ENCODE data around the gene MCF2L2.
A peak's percentile ranks its signal among the peaks of the same experiment; 100 is the strongest.

MCF2L2 gene

DNA sequence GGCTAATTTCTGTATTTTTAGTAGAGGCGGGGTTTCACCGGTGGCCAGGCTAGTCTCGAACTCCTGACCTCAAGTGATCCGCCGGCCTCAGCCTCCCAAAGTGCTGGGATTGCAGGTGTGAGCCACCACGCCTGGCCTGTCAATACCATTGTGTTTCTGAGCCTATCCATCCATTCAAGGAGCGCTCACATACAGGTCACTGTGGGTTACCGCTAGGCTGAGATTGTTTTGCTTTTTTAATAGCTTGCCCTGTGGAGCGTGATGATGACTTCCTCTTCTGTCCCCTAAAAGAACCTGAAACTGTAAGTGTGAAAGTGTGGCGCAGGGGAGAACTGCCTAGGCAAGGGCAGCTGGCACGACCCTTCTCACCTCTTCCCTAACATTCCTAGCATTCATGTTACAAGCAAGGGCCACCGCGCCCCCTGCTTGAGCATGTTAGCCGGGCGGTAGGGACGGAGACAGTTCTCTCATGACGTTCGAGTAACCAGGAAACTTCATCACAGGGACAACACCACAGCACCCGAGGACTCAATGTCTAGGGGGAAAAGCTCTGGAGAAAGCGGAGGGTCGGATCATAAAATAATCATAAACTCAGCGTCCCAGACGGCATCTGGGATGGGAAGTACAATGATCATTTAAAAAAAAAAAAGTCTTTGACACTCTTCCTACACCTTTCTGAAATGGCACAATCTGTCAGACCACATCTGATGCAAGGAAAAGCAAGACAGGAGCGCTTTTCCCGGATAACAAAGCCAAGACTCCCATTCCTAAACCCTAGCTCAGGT lies 266.7 kb downstream of the MCF2L2 start:
- no peak for DNase-seq (ENCODE audit: low spot score)

DNA sequence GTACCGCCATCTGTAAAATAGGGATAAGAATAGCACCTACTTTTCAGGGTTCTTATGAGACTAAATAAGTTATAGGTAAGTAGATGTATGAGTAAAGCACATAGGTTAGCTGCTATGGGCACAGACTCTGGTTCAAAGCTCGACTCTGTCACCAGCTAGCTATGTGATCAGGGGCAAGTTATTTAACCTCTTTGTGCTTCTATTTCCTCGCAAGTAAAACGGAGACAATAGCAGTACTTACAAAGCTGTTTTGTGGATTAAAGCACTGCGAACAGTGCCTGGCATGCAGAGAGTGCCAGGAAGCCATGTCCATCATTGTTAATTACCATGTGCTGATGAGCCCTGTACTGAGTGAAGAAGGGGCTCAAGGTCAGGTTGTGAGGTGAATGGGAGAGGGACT lies 267.8 kb downstream of the MCF2L2 start:
- no peak for DNase-seq (ENCODE audit: low spot score)

DNA sequence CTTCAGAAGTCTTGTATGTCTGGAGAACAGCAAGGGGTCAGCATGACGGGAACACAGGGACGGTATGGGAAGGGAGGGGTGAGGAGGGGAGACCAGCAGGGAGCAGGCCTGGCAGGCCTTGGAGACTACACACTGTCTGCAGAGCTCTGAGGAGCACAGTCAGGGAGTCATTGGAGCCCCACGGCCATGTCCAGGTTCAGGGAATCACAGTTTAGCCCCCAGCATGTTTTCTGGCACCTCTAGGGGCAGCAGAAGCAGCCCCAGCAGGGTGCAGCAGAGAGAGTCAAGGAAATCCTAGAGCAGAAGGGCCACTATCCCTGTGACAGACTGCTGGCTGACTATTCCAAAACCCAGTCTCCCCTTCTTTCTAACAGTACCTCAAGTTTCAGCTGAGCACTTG lies 269.1 kb downstream of the MCF2L2 start:
- DNase-seq (ENCODE audit: low spot score) = peak; percentile 43

DNA sequence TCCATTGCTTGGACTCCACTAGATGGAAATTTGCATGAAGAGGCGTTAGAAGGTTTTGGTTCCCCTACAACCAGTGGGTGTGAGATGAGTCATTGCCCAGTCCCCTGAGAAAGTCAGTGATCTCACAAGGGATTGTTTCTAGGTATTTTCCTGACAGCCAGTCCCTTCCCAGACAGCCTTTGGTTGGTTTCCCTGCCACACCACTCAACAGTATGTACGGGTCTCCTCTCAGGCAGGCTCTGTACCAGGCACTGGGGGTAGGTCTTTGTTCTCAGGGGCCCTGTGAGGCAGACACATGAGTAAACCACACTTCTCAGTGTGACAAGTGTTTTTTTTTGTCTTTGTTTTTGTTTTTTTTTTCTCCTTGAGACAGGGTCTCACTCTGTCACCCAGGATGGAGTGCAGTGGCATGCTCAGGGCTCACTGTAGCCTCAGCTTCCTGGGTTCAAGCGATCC lies 269.8 kb downstream of the MCF2L2 start:
- no peak for DNase-seq (ENCODE audit: low spot score)

DNA sequence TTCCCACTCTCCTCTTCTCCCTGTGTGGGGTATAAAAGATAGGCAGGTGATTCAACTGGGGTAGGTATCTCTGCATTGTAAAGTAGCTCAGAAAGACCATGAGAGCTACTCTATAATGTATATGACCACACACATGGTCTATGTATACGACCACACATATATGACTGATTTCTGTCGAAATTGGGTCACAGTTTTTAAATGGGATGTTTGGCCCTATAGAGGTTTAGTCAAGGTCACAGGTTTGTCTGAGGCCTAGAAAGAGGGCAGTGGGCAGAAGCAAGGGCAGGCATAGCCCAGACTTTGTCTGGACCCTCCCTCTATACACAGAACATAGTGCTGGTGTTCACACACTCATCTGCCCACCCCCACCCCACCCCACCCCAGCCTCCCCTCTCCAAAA lies 270.3 kb downstream of the MCF2L2 start:
- DNase-seq (ENCODE audit: low spot score) = no peak

DNA sequence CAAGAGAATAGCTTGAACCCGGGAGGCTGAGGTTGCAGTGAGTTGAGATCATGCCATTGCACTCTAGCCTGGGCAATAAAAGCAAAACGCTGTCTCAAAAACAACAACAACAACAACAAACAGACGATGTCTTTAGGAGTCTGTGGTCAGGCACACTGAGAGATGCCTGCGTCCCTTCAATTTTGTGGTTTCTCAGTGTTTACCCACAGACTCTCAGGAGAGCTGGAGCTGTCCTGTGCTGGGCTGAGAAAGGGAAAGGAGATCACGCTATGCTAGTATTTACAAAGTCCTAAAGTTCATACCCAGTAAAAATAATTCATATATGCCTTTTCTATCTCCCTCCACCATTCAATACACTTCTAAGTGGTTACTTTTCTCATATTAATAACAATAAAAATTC lies 272.2 kb downstream of the MCF2L2 start:
- DNase-seq (ENCODE audit: low spot score) = no peak

DNA sequence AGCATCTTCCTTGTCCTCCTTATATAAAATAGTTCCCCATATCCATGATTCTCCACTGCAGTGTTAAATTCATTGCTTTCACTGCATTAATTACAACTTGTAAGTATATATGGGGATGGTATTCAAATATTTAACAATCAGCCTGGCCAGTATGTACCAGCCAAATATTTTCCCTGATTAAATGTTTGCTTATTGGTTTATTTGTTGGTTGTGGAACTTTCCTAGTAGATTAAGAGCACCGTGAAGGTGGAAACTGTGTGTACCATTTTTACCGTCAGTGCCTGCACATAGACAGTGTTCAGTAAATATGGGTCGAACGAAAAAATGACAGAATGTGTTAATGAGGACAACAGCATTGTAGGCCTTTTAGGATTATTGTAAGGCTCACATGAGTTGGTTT lies 272.9 kb downstream of the MCF2L2 start:
- DNase-seq (ENCODE audit: low spot score) = no peak

DNA sequence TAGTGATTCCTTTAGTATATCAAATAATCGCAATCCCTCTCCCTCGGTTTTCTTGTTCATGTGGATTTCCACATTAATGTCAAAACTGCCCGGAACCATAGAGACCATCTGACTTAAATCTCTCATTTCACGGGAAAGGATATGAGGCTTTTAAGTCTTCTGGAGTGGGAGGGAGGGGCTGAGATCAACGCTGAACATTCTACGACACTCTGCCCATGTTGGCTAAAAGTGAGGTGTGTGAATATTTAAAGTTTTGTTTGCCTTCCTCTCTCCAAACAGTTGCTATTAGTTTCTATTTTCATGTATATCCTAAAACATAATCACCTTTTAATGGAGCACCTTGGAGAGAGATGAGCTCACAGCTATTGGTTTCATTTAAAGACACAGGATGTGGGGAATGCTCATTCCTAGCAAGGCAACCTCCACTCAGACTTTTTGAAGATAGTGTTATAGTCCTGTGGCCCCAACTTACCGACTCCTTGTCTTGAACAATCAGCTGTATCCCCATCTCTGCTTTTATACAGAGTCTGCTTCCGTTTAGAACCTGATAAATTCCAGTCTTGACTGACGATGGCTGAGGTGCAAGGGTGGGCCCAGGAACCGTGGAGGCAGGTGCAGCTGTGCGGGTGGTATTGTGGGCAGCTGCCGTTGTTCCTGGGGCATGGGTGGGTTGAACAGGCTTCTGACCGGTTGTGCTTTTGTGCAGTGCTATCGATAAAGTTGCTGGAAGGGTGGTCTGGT lies 275.0 kb downstream of the MCF2L2 start:
- DNase-seq (ENCODE audit: low spot score) = no peak

DNA sequence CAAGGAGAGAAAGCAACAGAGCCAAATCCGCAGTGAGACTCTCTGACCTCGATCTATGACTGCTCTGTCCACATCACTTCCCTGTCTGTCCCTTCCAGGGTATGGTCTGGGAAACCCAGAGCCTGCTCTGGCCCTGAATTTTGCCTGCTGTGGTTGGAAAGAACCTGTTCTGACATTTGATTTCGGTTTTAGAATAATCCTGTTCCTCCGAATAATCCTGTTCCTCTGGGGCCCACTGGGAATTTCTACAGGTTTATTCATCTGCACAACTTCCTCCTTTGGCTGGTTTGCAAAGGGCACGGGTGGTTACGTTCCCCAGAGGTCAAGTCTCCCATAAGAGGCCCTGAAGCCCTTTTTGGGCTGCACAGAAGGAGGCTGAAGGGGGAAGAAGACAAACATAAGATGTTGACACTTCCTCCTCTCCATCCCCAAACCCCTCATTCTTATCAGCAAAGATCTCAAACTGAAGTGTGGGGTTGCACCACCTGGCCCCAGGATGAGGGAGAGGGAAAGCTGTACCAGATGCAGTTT lies 276.5 kb downstream of the MCF2L2 start:
- no peak for DNase-seq (ENCODE audit: low spot score)

DNA sequence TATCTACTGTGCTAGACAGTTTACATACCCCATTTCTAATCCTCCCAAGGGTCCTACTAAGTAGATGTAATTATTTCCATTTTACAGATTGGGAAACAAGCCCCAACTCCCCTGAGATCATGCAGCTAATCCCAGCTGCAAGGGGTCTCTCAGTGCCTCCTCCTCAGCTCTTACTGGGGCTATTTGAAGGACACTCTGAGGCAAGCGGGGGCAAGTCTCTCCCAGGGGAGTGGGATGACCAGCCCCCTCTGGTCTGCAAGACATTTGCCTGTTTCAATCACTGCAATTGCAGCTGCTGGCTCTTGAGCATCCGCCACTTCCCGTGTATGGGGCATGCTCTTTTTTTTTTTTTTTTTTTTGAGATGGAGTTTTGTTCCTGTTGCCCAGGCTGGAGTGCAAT lies 277.3 kb downstream of the MCF2L2 start:
- DNase-seq (ENCODE audit: low spot score) = no peak

DNA sequence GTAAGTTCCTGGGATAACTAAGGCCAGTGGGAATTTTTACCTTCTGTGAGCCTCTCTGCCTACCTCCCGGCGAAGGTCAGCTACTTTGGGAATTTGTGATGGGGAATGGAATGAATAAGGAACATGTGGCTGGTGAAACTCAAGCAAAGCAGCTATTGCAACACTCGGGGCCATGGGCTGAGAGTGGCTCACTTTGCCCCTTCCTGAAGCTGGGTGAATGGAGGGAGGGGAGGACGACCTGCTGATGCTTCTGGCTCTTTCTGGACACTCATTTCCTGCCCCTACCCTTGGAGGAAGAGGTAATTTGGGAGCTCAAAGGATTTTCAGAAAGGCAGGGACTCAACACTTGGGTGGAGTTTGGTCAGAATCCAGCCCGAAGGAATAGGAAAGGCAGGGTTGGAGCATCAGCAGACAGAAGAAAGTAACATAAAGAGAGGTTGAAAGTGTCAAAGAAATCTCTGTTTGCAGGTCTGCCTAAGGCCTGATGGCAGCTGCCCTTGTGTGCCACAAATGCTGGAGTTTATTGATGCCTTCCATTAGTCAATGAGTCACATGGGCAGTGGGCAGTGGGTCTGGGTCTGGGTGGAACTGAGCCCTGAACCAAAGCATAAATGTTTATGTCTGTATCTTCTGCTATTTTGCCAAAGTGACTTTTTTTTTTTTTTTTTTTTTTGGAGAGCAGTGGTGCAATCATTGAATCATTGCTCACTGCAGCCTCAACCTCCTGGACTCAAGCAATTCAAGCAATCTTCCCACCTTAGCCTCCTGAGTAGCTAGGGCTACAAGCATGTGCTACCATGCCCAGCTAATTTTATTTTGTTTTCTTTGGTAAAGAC lies 278.3 kb downstream of the MCF2L2 start:
- no peak for DNase-seq (ENCODE audit: low spot score)

DNA sequence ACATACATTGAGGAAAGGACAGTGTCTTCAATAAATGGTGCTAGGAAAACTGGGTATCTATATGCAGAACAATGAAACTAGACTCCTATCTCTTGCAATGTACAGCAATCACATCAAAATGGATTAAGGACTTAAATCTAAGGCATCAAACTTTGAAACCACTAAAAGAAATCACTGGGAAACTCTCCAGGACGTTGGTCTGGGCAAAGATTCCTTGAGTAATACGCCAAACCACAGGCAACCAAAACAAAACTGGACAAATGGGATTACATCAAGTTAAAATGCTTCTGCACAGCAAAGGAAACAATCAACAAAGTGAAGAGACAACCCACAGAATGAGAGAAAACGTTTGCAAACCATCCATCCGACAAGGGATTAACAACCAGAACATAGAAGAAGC lies 280.4 kb downstream of the MCF2L2 start:
- no peak for DNase-seq (ENCODE audit: low spot score)

DNA sequence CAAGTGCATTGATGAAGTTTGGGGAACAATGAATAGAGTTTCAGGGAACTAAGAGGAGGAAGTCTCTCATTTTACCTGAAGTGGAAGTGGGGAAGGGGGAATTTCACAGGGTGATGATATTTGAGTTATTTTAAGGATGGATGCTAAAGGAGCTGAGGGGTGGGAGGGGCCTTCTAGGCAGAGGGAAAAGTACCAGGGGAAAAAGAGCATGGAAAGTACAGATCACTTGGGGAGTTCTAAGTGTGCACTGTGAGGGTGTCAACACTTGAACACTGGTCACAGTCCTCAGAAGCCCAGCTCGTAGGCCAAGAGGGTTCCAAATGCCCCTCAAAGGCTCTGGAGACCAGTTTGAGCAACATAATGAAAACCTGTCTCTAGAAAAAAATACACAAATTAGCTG lies 284.1 kb downstream of the MCF2L2 start:
- no peak for DNase-seq (ENCODE audit: low spot score)

DNA sequence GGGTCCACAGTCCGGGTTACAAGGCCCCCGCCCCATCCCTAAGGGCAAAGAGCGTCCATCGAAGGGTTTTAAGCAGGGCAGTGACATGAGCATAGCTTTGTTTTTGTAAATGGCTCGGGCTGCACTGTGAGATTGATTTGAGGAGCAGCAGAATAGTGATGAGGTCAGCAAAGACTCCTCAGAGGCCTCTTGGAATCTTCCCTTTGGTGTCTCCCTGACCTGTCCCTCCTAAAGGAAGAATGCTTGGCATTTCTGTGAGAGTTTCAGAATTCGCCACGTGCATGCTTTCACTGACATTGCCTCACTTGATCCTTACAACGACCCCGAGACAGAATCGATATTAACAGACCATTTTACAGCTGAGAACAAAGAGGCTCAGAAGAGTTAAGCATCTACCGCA lies 286.2 kb downstream of the MCF2L2 start:
- no peak for DNase-seq (ENCODE audit: low spot score)

DNA sequence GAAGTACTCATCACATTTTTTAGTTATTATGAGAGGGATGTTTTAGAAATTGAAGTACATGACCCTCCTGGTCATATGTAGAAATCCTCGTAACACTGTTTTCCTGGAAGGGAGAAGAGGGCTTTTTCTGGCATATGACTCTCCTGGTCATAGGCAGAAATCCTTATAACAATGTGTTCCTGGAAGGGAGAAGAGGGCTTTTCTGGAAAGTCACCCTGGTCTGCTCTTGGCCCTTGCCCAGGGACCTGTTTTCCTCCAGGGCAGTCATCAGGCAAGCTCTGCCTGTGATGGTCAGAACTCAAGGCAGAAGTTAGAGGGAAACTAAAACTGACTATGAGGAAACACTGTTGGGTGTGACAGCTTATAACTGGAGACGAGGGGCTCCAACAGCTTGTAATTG lies 293.6 kb downstream of the MCF2L2 start:
- no peak for DNase-seq (ENCODE audit: low spot score)

DNA sequence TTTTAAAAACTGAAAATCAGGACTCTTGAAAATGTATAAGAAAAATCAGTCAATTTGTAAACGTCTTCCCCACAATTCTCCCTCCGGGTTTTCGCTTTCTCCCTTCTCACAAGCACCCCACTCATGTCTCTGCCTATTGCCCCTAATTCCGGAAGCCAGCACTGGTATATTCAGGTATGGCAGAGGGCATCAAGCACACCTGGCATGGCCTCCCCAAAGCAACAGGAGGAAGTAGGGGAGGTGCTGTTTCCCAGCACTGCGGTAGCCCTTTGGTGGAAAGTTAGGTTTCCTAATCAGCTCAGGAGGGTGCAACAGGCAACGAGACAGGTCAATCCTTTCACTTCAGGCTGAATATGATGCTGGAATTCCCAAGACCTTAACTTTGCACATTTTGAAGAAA lies 296.0 kb downstream of the MCF2L2 start:
- DNase-seq (ENCODE audit: low spot score) = no peak

DNA sequence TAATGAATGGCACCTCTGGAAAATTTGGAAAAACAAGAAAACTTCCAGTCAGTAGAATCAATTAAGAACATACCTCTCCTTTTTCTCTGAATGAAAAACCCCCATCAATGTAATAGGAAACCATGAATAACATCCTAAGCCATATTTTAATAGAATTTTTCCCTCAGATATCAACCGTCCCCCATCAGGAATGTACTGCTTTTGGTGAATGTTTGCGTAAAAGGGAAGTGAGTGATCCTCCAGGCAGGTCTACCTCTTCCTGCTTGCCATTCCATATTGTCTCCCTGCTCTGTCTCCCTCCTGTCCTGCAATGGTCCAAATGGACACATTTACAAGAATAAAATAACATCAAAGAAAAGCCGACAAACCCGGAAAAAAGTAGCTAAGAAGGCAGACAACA lies 296.7 kb downstream of the MCF2L2 start:
- DNase-seq (ENCODE audit: low spot score) = no peak

DNA sequence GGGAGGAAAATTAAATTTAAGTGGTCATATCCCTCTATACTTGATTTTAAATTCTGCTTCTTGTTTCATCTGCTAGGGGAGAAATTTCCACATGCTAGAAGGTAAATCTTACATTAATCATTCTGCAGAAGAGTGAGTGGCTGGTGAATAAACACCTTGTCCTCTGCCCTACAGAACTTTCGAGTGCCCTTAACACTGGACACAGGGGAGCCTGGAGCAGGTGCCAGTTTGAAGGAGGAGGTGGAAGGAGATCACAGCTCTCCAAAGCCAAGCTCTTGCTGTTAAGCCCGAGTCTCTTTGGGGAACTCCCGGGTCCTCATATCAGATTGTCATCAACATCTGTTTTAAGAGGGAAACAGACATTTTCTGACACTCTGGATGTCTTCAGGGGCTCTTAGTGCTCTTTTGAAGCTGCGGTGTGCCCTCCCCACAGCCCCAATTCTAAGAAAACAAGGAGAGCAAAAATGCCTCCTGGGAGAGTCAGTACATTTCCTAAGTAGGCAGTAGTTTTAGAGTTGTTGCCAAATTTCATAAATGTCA lies 297.2 kb downstream of the MCF2L2 start:
- DNase-seq (ENCODE audit: low spot score) = no peak

DNA sequence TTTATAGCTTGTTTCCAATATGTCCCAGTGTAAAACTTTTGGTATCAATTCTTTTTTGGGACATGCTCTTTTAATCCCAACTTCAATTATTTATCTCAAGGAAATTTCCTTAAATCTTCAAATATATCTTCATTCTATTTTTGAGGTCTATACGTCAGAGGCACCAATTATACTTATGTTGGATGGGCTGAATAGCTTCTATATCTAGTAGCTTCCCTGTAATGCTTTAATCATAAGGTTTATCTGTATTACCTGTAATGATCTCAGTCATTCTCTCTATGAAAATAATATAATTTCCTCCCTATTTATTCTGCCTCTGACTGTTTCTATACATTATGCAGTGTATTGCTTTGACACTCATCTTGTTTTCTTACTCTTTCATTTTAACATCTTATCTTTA lies 299.2 kb downstream of the MCF2L2 start:
- no peak for DNase-seq (ENCODE audit: low spot score)

DNA sequence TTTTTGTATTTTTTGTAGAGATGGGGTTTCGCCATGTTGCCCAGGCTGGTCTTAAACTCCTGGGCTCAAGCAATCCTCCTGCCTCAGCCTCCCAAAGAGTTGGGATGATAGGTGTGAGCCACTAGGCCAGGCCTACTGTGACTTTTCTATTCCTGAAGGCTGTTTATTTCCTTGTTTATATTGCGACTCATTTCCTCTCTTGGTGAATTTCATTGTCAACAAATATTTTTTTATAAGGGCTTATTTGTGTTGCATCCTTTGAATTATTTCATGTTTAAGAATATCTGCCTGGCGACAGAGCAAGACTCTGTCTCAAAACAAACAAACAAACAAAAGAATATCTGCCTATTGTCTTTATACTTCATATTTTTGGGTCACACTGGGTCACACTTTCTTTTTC lies 299.7 kb downstream of the MCF2L2 start:
- no peak for DNase-seq (ENCODE audit: low spot score)

Measured in HuH-7.5 (cell line).